Mucosa of descending colon (tissue), 3 donors: ENCODE measurements around the gene MFAP2. TPM values are rescaled to one million over a fixed set of nuclear protein-coding genes. Genes with fewer than 3 reads are reported as not detected.

Experiments used
- ATAC-seq: fragments of 200-7000 bp; cut with Tn5 transposase; one replicate; pipeline ENCODE4 v1.9.1; 2020; ENCODE audit warnings: mild to moderate bottlenecking, moderate library complexity
- DNase-seq, 3 donors: peaks; one replicate each; pipeline ENCODE4 v3.0.0-alpha.2; 2020
- H3K36me3 ChIP-seq: fragments of 200-600 bp; one replicate; pipeline ENCODE4 v1.8.0; 2021; ENCODE audit warnings: low read depth, mild to moderate bottlenecking
- H3K4me1 ChIP-seq: fragments of 200-600 bp; one replicate; pipeline ENCODE4 v1.8.0; 2021; ENCODE audit warnings: low read depth, mild to moderate bottlenecking
- H3K4me3 ChIP-seq: fragments of 200-600 bp; one replicate; pipeline ENCODE4 v1.8.0; 2021; ENCODE audit warnings: mild to moderate bottlenecking
- H3K9me3 ChIP-seq: fragments of 200-600 bp; one replicate; pipeline ENCODE4 v1.8.0; 2021; ENCODE audit warnings: mild to moderate bottlenecking
- intact Hi-C, 2 donors: fragments of 100-400 bp; cut with DNase I in 1 of 2; cut with micrococcal nuclease in 1 of 2; formaldehyde crosslinking; loops; one replicate each; pipeline versions ENCODE4 v1.11.0 to v1.11.1; 2022; cut with DNase I, micrococcal nuclease
- total RNA-seq, 3 donors: library from RNA; stranded (reverse); fragmentation: NEBNext Ultra II Directional in 2 of 3; extraction: Animal tissue kit (Norgen Biotek cat#: 25700) in 2 of 3; gene quantifications; one replicate each; pipeline versions ENCODE4 v1.2.1 to v1.2.4, GENCODE V29; 2021 to 2023
- TF ChIP-seq, protein P1 (sequence below): fragments of 200-600 bp; IDR thresholded peaks from one replicate; pipeline ENCODE4 v1.8.0; 2022; ENCODE audit warnings: antibody characterized with exemption, mild to moderate bottlenecking
- donor health status: DM: no; HTN: no; CAD: no; lungs with moderate emphysema.
- donor health status: DM: no; HTN: no; CAD: no.
- donor health status: DM: no; HTN: yes; CAD: no.

Gene MFAP2
- total RNA-seq, 3 donors from 2014 or later, result 2.4 to 6.3 (median 5.4) TPM

DNA sequence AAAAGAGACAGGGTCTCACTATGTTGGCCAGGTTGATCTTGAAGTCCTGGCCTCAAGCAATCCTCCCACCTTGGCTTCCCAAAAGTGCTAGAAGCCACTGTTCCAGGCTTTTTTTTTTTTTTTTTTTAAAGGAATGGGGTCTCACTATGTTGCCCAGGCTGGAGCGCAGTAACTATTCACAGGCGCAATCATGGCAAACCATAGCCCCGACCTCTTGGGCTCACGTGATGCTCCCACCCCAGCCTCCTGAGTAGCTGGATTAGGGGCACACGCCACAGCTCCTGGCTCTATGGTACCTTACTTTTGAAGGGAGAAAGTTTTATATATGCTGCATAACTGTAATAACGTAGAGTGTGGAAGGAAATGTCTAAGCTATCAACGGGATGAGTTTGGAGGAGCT lies 37.0 kb upstream of the MFAP2 start:
- peaks cover 19% of the 10 kb centered on the region for H3K36me3 ChIP-seq
- TF ChIP-seq, protein P1, sequence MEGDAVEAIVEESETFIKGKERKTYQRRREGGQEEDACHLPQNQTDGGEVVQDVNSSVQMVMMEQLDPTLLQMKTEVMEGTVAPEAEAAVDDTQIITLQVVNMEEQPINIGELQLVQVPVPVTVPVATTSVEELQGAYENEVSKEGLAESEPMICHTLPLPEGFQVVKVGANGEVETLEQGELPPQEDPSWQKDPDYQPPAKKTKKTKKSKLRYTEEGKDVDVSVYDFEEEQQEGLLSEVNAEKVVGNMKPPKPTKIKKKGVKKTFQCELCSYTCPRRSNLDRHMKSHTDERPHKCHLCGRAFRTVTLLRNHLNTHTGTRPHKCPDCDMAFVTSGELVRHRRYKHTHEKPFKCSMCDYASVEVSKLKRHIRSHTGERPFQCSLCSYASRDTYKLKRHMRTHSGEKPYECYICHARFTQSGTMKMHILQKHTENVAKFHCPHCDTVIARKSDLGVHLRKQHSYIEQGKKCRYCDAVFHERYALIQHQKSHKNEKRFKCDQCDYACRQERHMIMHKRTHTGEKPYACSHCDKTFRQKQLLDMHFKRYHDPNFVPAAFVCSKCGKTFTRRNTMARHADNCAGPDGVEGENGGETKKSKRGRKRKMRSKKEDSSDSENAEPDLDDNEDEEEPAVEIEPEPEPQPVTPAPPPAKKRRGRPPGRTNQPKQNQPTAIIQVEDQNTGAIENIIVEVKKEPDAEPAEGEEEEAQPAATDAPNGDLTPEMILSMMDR, result no peak
- no peaks in the 10 kb centered on the region for H3K9me3 ChIP-seq
- ATAC-seq (no peak), DNase-seq (no peak)
- intact Hi-C loops, result no loop called here
- H3K4me1 ChIP-seq, result peaks cover under 1% of the 10 kb centered on the region
- no peak overlapping the region for H3K4me3 ChIP-seq

DNA sequence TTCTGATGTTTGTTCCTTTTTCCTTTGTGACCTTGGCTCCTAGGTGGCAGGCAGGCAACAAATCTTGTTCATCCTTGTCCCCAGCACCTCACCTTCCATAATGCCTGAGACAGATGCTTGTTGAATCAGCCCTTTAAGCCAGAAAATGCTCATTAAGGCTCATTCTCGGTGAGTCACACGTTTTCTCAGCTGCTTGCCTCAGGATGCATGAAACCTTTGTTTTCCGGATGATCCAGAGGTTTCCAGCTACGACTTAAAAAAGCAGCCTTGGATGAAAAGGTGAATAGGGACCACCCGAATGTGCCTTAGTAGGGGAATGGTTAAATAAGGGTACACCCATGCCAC lies 35.9 kb upstream of the MFAP2 start:
- Histone ChIP-seq H3K4me1 (peaks cover 4% of the 10 kb centered on the region), H3K36me3 (peaks cover 10% of the 10 kb centered on the region), H3K9me3 (no peaks in the 10 kb centered on the region), H3K4me3 (no peak overlapping the region)
- intact Hi-C loops, result no loop called here
- DNase-seq (no peak), ATAC-seq (no peak)
- TF ChIP-seq, protein P1, result no peak

DNA sequence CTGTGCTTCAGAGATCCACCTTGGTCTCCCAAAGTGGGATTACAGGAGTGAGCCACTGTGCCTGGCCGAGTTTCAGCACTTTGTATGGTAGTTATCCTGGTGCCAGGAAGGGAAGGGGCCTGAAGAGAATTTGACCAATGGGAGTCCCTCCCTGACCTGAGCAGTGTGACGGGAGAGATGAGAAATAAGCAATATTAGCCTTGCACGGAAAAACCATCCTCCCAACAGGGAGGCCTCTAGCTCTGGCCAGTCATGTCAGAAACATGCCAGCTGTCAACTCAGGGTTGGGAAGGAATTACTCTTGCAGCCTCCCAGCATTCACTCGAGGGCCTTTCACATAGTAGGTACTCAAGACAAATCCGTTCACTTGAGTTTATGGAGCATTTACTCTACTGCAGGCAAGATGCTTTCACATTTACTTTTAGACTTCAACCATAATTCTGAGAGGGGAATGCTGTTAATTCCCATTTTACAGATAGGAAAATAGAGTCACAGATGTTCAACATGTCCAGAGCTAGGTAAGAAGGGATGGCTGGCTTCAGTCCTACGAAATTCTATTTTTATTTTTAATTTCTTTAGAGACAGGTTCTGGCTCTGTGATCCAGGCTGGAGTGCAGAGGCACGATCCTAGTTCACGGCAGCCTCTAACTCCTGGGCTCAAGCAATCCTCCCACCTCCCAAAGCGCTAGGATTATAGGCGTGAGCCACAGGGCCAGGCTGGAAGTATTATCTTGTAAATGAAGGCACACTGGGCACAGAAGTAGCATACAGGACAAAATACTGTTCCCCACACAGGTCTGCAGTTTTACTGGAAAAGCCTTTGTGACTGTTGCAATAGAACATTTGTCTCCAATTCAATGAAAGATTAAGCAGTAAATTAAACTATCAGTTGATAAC lies 34.5 kb upstream of the MFAP2 start:
- intact Hi-C loops, result no loop called here
- no peak for ATAC-seq
- TF ChIP-seq, protein P1, result no peak
- Histone ChIP-seq H3K36me3 (peaks cover 3% of the 10 kb centered on the region), H3K4me1 (peaks cover 13% of the 10 kb centered on the region), H3K9me3 (no peaks in the 10 kb centered on the region), H3K4me3 (no peak overlapping the region)
- DNase-seq, result no peak

DNA sequence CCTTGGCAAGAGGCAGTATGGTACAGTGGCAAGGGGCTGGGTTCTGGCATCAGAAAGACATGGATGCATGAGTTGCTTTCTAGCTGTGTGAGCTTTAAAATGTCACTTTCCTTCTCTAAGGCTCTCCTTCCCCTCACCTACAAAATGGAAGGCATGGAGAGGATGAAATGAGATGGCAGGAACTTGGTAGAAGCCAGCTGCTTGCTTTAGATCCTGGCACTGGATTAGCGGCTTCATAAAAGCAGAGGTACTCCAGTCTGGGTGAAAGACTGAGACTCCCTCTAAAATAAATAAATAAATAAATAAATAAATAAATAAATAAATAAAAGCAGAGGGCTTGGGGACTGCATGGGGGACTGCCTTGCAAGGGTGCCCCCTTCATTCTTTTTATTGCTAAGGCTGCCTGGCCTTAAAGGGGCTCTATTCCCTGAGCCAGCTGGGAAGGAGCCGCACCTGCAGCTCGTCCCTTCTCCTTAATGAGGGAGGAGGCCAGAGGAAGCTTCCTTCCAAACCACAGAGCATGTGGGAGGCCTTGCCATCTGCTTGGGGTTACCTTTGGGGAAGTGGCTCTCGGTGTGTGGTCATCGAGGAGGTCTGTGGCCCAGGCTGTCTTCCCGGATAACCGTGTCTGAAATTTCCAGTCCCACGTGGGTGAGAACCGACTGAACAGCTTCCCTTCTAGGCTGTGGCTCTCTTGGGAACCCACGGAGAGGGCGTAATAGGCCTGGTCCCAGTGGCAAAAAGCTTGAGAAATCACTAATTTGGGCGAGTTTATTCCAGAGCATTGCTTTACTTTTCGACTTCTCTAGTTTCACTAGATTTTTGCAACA lies 33.3 kb upstream of the MFAP2 start:
- ATAC-seq (no peak), DNase-seq (peak in 1 of 3 donors; percentile 24)
- peaks cover 16% of the 10 kb centered on the region for H3K4me1 ChIP-seq

DNA sequence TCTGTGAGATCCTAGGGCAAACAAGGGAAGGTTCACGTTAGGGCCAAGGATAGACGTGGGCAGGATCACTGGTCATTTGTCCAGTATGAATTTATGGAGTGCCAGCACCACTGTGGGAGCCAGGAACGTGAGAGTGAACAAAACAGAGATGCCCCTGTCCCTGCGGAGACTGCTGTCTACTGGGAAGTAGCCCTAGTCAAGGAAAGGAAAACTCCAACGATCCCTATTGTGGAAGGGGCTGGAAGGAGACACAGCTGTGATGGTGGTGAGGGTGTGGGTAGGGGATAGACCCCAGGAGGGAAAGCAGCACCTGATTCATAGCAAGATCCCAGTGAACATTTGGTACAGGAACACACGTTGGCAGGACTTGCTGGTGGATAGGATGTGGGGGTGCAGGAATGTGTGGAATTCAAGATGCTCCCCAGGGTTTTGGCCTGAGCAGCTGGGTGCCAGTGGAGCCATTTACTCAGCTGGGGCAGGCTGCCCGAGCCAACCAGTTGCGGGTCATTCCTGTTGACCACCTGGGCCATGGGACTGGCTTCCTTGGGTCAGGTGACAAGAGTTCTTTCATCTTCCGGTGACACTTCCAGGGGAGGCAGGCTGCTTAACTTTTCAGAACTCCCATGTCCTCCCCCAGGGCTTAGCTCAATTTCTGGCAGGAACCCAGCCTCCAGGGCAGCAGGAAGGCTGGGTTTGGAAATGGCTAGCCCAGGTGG lies 32.5 kb upstream of the MFAP2 start:
- TF ChIP-seq, protein P1, result no peak
- Histone ChIP-seq H3K4me3 (no peak overlapping the region), H3K9me3 (no peaks in the 10 kb centered on the region), H3K4me1 (peaks cover 16% of the 10 kb centered on the region), H3K36me3 (peaks cover under 1% of the 10 kb centered on the region)
- intact Hi-C loops, result no loop called here
- DNase-seq (no peak), ATAC-seq (no peak)

More for the DNA sequence above, 33.3 kb upstream of the MFAP2 start:
- no peaks in the 10 kb centered on the region for H3K9me3 ChIP-seq
- H3K4me3 ChIP-seq, result no peak overlapping the region
- intact Hi-C loops, result no loop called here
- H3K36me3 ChIP-seq, result peaks cover 3% of the 10 kb centered on the region
- TF ChIP-seq, protein P1, result no peak
